ENCODE results near the gene TBX21.

DNA sequence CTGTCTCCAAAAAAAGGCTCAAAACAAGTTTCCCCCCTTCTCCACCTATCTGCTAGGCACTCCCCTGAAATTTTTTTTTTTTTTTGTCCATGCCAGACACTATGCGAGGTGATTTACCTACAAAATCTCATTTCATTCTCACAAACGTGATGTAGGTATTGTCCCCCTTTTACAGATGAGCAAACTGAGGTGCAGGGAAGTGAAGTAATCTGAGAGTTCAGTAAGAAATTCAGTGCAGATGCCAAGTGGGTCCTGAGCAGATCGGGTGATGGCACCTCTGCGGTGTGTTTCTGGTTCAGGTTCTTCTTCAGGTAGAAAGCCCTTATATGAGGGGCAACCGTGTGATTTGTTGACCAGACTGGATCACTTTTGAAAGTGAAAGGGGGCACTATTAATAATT is 29.4 kb upstream of the TBX21 start:
- no peak for TF ChIP-seq RARB (CRISPR knock-in tag; IDR thresholded peaks at IDR 0.05)
- TF ChIP-seq ZNF70 (CRISPR knock-in tag; IDR thresholded peaks at IDR 0.05) = no peak
- no peak for TF ChIP-seq ZFP30 (CRISPR knock-in tag; IDR thresholded peaks at IDR 0.05)
- TF ChIP-seq, protein P1, sequence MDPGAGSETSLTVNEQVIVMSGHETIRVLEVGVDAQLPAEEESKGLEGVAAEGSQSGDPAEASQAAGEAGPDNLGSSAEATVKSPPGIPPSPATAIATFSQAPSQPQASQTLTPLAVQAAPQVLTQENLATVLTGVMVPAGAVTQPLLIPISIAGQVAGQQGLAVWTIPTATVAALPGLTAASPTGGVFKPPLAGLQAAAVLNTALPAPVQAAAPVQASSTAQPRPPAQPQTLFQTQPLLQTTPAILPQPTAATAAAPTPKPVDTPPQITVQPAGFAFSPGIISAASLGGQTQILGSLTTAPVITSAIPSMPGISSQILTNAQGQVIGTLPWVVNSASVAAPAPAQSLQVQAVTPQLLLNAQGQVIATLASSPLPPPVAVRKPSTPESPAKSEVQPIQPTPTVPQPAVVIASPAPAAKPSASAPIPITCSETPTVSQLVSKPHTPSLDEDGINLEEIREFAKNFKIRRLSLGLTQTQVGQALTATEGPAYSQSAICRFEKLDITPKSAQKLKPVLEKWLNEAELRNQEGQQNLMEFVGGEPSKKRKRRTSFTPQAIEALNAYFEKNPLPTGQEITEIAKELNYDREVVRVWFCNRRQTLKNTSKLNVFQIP (CRISPR knock-in tag; IDR thresholded peaks at IDR 0.05; ENCODE audit: borderline replicate concordance, low read depth) = no peak
- no peak for TF ChIP-seq ZC3H10 (CRISPR knock-in tag; IDR thresholded peaks at IDR 0.05)
- TF ChIP-seq, protein P2, sequence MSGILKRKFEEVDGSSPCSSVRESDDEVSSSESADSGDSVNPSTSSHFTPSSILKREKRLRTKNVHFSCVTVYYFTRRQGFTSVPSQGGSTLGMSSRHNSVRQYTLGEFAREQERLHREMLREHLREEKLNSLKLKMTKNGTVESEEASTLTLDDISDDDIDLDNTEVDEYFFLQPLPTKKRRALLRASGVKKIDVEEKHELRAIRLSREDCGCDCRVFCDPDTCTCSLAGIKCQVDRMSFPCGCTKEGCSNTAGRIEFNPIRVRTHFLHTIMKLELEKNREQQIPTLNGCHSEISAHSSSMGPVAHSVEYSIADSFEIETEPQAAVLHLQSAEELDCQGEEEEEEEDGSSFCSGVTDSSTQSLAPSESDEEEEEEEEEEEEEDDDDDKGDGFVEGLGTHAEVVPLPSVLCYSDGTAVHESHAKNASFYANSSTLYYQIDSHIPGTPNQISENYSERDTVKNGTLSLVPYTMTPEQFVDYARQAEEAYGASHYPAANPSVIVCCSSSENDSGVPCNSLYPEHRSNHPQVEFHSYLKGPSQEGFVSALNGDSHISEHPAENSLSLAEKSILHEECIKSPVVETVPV (CRISPR knock-in tag; IDR thresholded peaks at IDR 0.05) = no peak
- TF ChIP-seq GLIS3 (CRISPR knock-in tag; IDR thresholded peaks at IDR 0.05) = no peak

Measured in SK-N-SH treated with all-trans-retinoic acid at 6 μM for 48 hours (cell line).